SK-N-MC (cell line): Measurements from ENCODE around the gene PHF14.

Experiments used
- EZH2 ChIP-seq: fragments of 200-600 bp; sonication (generic); IDR thresholded peaks from one replicate; pipeline ENCODE4 v1.6.1; 2017; ENCODE audit warnings: antibody characterized with exemption
- POLR2AphosphoS5 ChIP-seq: IDR thresholded peaks from 2 replicates; pipeline ENCODE4 v1.6.1; 2012; ENCODE audit warnings: mild to moderate bottlenecking, low read depth, low read length, borderline replicate concordance

- TF ChIP-seq EZH2: no peak
- TF ChIP-seq POLR2AphosphoS5: no peak
These were observed 147.1 kb downstream of the PHF14 start for GRCh38 chr7:11120675-11121220.
